Gastrocnemius medialis (tissue), 4 donors: ENCODE results near the gene FOXB1.

Experiments used
- CTCF ChIP-seq, 5 experiments: fragments of 450-650 bp in 3 of 5; fragments of 200-600 bp in 2 of 5; sonication (generic) in 2 of 5; IDR thresholded peaks in 4 of 5; conservative IDR thresholded peaks in 1 of 5; 1 replicate in 4 of 5; 2 replicates in 1 of 5; pipeline ENCODE4 v1.5.1; 2016 to 2019; ENCODE audit warnings: antibody characterized with exemption in 5 of 5, mild to moderate bottlenecking in 3 of 5, moderate library complexity in 3 of 5
- POLR2A ChIP-seq, 2 donors: fragments of 450-650 bp; IDR thresholded peaks; one replicate each; pipeline ENCODE4 v1.6.1; 2017; ENCODE audit warnings: antibody characterized with exemption in 2 of 2, mild to moderate bottlenecking in 2 of 2, moderate library complexity in 2 of 2

GRCh38 chr15:59966262-59966661 is 37.8 kb upstream of the FOXB1 start:
- TF ChIP-seq CTCF (IDR thresholded peaks at IDR 0.05 in 4 of 5, conservative IDR thresholded peaks at IDR 0.05 in 1 of 5) = no peak
- TF ChIP-seq POLR2A (IDR thresholded peaks at IDR 0.05) = no peak
